Heart left ventricle (tissue), 16 donors: Measurements from ENCODE around the gene KIF26B. TPM values are rescaled to one million over a fixed set of nuclear protein-coding genes. Genes with fewer than 3 reads are reported as not detected.

Source experiments
- ATAC-seq, 4 donors: fragments of 200-7000 bp; cut with Tn5 transposase; one replicate each; pipeline ENCODE4 v1.9.1; 2020 to 2022; ENCODE audit warnings: moderate library complexity in 4 of 4, mild to moderate bottlenecking in 3 of 4, moderate number of reproducible peaks in 1 of 4
- DNase-seq, 5 donors: peaks; one replicate each; pipeline ENCODE4 v3.0.0-alpha.2; 2020
- H3K27ac ChIP-seq, 12 donors: fragments of 200-600 bp; sonication (generic) in 4 of 12; one replicate each; pipeline versions ENCODE4 v1.5.0 to v1.8.0; 2016 to 2022; ENCODE audit warnings: mild to moderate bottlenecking in 2 of 12
- H3K27me3 ChIP-seq, 9 donors: fragments of 200-600 bp; sonication (generic) in 2 of 9; one replicate each; pipeline versions ENCODE4 v1.5.1 to v1.8.0; 2016 to 2022; ENCODE audit warnings: mild to moderate bottlenecking in 3 of 9
- H3K36me3 ChIP-seq, 9 donors: fragments of 200-600 bp; sonication (generic) in 2 of 9; one replicate each; pipeline versions ENCODE4 v1.5.0 to v1.8.0; 2018 to 2022; ENCODE audit warnings: mild to moderate bottlenecking in 2 of 9
- H3K4me1 ChIP-seq, 12 donors: fragments of 200-600 bp; sonication (generic) in 4 of 12; one replicate each; pipeline versions ENCODE4 v1.5.0 to v1.8.0; 2016 to 2022; ENCODE audit warnings: mild to moderate bottlenecking in 3 of 12
- H3K4me3 ChIP-seq, 12 donors: fragments of 200-600 bp; sonication (generic) in 4 of 12; one replicate each; pipeline versions ENCODE4 v1.5.0 to v1.8.0; 2017 to 2022; ENCODE audit warnings: mild to moderate bottlenecking in 9 of 12, moderate library complexity in 4 of 12
- H3K9me3 ChIP-seq, 12 donors: fragments of 200-600 bp; sonication (generic) in 4 of 12; one replicate each; pipeline versions ENCODE4 v1.5.0 to v1.8.0; 2016 to 2022; ENCODE audit warnings: mild to moderate bottlenecking in 1 of 12
- CTCF ChIP-seq, 12 donors: fragments of 200-600 bp; sonication (generic) in 4 of 12; IDR thresholded peaks; one replicate each; pipeline versions ENCODE4 v1.5.0 to v1.8.0; 2018 to 2022; ENCODE audit warnings: antibody characterized with exemption in 12 of 12, mild to moderate bottlenecking in 5 of 12
- POLR2A ChIP-seq, 2 donors: fragments of 450-650 bp; IDR thresholded peaks; one replicate each; pipeline ENCODE4 v1.6.1; 2017; ENCODE audit warnings: antibody characterized with exemption in 2 of 2, mild to moderate bottlenecking in 2 of 2, moderate library complexity in 2 of 2
- WGBS, 4 donors: extraction: QIAGEN DNeasy Blood & Tissue Kit in 2 of 4; methylation state at CpG; one replicate each; pipeline versions ENCODE4 v1.1.5 to v1.1.7; 2013 to 2018; 5-methylcytosine and 5-hydroxymethylcytosine counted together
- intact Hi-C, 10 donors: fragments of 100-400 bp; cut with DNase I; formaldehyde crosslinking; loops; one replicate each; pipeline versions ENCODE4 v1.11.1 to v1.14.2; 2022
- polyA plus RNA-seq, 2 donors: library from polyadenylated mRNA; stranded (reverse); fragments of 200-250 nt; gene quantifications; one replicate each; pipeline ENCODE4 v1.2.3, GENCODE V29; 2013
- total RNA-seq, 9 donors: library from RNA; depleted of rRNA in 2 of 9; stranded (reverse); fragments of >200 nt in 2 of 9; fragmentation: NEBNext Ultra II Directional in 3 of 9; extraction: Animal tissue kit (Norgen Biotek cat#: 25700) in 3 of 9; gene quantifications; one replicate each; pipeline versions ENCODE4 v1.1.0 to v1.2.4, GENCODE V29; 2016 to 2023
- donor health status: ischemic (EF 13 %, LVEDD 7.1; RV severe dilation, severe dysfunction).
- donor health status: healthy with polysubstance abuse.
- donor health status: DM: no; HTN: yes; CAD: no.
- donor health status: DM: no; HTN: no; CAD: no.
- donor health status: ischemic (EF 25% LVEDD 6.9; RV normal size, moderate dysfunction).
- donor health status: ischemic (EF 25% LVEDD 5.7; RV mildly dilated, moderate dysfunction).
- donor health status: healthy.
- donor health status: DM: yes; HTN: yes; CAD: no.
- donor health status: ischemic (EF 35%, LVEDD 5.7; RV mildly dilated, moderate dysfunction).
- donor health status: nonischemic (EF 11% LVEDD 7.7; RV severe dilation, severe dysfunction).
- donor health status: DM: yes; HTN: yes; CAD: no.
- donor health status: PGD.
- donor health status: ischemic (EF 29% LVEDD 5.4; RV normal size, mild dysfunction).
- donor health status: nonischemic (EF 23%, LVEDD 6.1; RV moderate dilation, normal function).

KIF26B gene
- total and polyA plus RNA-seq, 11 donors, result 1.2 to 7.0 (median 2.3) TPM

GRCh38 chr1:245437369-245438062 is 282.7 kb downstream of the KIF26B start:
- Histone ChIP-seq H3K36me3 (no peaks in the 10 kb centered on the region), H3K27ac (no peak overlapping the region), H3K9me3 (no peaks in the 10 kb centered on the region), H3K27me3 (peaks cover 0 to 13% (median 0%) of the 10 kb centered on the region in 9 donors), H3K4me1 (peaks cover 0 to 3% (median 0%) of the 10 kb centered on the region in 12 donors), H3K4me3 (no peak overlapping the region)
- DNase-seq, result no peak
- no peak for TF ChIP-seq POLR2A (IDR thresholded peaks at IDR 0.05)
- TF ChIP-seq CTCF (IDR thresholded peaks at IDR 0.05), result no peak
- WGBS, 4 donors, result 74 to 83% (median 81%) methylated on average over 6 of the region's 6 CpGs
- ATAC-seq, result no peak
- intact Hi-C loops, result no loop called here

GRCh38 chr1:245440922-245441321 is 286.1 kb downstream of the KIF26B start:
- no peak for ATAC-seq
- H3K27ac ChIP-seq, result no peak overlapping the region

GRCh38 chr1:245441689-245442088 is 286.9 kb downstream of the KIF26B start:
- ATAC-seq, result no peak
- 27 to 42% (median 37%) methylated on average over 6 of the region's 6 CpGs for WGBS, 4 donors
- Histone ChIP-seq H3K36me3 (no peaks in the 10 kb centered on the region), H3K9me3 (peaks cover 0 to 5% (median 0%) of the 10 kb centered on the region in 12 donors), H3K4me1 (peaks cover 0 to 3% (median 0%) of the 10 kb centered on the region in 12 donors), H3K4me3 (no peak overlapping the region), H3K27ac (no peak overlapping the region), H3K27me3 (peaks cover 0 to 13% (median 0%) of the 10 kb centered on the region in 9 donors)
- TF ChIP-seq CTCF (IDR thresholded peaks at IDR 0.05), result no peak
- TF ChIP-seq POLR2A (IDR thresholded peaks at IDR 0.05), result no peak
- no peak for DNase-seq
- intact Hi-C loops, result no loop called here

More at GRCh38 chr1:245440922-245441321, 286.1 kb downstream of the KIF26B start:
- no peaks in the 10 kb centered on the region for H3K36me3 ChIP-seq
- no peak overlapping the region for H3K4me3 ChIP-seq
- H3K27me3 ChIP-seq, result peaks cover 0 to 13% (median 0%) of the 10 kb centered on the region in 9 donors
- TF ChIP-seq CTCF (IDR thresholded peaks at IDR 0.05) (no peak), POLR2A (IDR thresholded peaks at IDR 0.05) (no peak)
- peaks cover 0 to 3% (median 0%) of the 10 kb centered on the region in 12 donors for H3K4me1 ChIP-seq
- intact Hi-C loops, result no loop called here
- H3K9me3 ChIP-seq, result peaks cover 0 to 2% (median 0%) of the 10 kb centered on the region in 12 donors
- 49 to 72% (median 55%) methylated on average over 7 of the region's 7 CpGs for WGBS, 4 donors
- DNase-seq, result no peak

- Histone ChIP-seq H3K27me3 (peaks cover 0 to 13% (median 0%) of the 10 kb centered on the region in 9 donors), H3K36me3 (no peaks in the 10 kb centered on the region), H3K27ac (no peak overlapping the region), H3K4me1 (peaks cover 0 to 3% (median 0%) of the 10 kb centered on the region in 12 donors), H3K4me3 (no peak overlapping the region), H3K9me3 (peaks cover 0 to 5% (median 0%) of the 10 kb centered on the region in 12 donors)
- TF ChIP-seq POLR2A (IDR thresholded peaks at IDR 0.05) (no peak), CTCF (IDR thresholded peaks at IDR 0.05) (no peak)
- intact Hi-C loops, result no loop called here
- 83 to 87% (median 84%) methylated on average over 14 of the region's 14 CpGs for WGBS, 4 donors
- no peak for DNase-seq
- ATAC-seq, result no peak
These were observed 289.5 kb downstream of the KIF26B start for GRCh38 chr1:245444147-245444828.
